Inflammatory macrophage treated with lipopolysaccharide for 1 hour (primary cell): Measurements from ENCODE around the gene LEF1.

Experiments used
- DNase-seq, 2 donors: peaks; one replicate each; pipeline ENCODE4 v3.0.0-alpha.2; 2020 to 2022

LEF1 gene

DNA sequence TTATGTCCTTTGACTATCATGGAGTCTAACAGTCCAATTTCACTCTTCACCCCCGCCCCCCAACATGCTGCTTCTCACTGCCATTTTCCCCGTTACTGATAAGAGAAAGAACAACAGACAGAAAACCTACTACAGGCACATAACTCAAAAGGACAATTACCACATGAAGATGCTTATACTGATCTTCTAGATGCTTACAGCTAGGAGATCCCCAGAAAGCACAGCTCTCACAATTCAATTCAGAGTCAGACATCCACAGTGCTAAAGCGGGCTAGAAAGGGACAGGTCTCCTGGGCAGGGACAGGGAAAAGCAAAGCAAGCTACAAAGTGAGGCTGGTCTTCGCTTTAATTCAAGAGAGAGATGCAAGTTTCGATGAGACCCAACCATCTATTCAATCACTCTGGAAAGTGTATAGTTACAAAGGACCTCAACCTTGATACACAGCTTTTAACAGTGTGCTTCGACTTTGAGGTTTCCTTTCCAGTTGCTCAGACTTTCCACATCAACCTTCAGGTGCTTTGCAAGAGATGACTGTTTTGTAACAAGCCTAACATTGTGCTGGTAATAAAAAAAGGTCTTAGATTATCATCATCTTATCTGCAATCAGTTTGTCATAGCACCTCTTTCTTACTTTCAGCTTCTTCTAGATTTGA, 60.9 kb downstream of the LEF1 start:
- no peak for DNase-seq

GRCh38 chr4:108107101-108107500, 61.6 kb downstream of the LEF1 start:
- no peak for DNase-seq

DNA sequence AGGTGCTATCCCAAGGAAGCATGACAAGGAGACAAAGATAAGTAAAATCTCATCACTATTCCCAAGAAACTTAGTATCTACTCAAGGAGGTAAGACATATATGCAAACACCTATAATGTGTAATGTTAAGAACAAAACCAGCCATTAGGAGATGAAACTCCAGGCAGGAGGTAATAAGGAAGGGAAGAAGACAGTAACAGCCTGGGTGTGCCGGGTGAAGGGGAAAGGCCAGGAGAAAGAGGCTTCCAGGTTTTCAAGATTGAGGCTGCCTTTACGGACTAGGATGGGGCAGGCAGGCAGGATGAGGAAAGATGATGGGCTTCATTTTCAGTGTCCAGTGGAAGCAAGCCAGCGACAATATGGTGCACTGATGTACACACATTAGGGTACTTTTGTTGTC, 62.5 kb downstream of the LEF1 start:
- DNase-seq: no peak

- no peak for DNase-seq
Measured at GRCh38 chr4:108103099-108103862, 65.5 kb downstream of the LEF1 start.

GRCh38 chr4:108100827-108101226, 67.9 kb downstream of the LEF1 start:
- DNase-seq: no peak

- no peak for DNase-seq
Measured at GRCh38 chr4:108099838-108100237, 68.9 kb downstream of the LEF1 start.

DNA sequence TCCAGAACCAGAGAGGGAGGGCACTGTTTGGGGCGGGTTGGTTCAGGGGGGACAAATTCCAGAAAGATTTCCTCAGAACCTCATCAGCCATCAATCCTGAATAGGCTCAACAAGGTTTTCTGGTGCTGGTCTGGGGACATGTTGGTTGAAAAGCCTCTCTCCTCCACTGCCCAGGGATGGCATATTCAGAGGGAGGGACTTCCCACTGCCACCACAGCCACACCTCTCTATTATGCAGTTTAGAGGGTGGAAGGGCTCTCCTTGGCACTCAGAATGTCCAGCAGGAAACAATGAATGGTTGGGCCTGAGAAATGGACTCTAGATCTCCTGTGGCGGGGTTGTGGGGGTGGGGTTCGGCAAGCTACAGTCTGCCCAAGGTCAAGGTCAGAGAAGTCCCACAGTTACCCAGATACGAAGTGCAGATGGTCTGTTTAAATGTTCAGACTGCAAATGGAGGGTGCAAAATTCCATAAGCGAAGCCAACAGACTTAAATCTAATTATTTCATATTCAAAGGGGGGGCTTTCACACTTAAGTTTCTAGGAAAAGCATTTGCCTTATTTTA, 70.7 kb downstream of the LEF1 start:
- no peak for DNase-seq

DNA sequence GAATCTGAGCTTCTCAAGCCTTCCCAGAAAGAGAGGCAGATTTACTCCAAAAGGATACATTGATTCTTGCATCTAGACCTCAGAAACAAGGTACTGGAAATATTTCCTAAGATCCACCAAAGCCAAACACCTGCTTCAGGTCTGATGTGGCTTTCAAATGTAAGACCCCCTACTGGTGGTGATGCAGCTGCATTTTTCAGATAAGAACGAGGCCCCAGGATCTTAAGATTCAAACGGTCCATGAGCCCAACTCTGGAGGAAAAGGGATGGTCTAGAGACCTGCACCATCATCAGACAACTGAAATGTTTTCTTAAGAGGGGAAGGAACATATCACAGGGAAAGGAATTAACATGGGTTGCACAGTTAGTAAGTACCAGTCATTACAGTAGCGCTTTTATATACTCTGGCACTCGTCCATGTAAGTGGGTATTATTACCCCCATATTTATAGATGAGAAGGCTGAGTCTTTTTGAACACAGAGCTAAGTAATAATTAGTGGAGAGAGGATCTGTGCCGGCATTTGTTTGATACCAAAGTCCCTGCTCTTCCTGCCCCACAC, 73.7 kb downstream of the LEF1 start:
- DNase-seq: no peak

DNA sequence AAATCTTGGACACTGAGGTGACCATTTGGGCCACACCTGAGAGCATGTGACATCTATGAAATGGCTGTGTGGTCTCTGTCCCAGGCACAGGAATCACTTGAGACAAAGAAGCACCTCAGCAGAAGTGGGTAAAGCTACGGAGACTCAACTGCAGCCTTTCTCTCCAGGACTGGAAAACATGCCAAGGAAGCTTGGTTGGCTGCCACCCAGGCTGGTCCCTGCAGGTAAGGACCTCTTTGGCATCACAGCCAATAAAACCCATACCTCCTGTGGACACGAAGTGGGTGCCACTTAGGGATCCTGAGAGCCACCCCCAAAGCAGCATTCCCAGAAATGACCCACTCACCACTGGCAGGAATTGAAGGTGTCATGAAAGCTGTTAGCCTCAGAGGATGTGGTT, 74.6 kb downstream of the LEF1 start:
- no peak for DNase-seq

DNA sequence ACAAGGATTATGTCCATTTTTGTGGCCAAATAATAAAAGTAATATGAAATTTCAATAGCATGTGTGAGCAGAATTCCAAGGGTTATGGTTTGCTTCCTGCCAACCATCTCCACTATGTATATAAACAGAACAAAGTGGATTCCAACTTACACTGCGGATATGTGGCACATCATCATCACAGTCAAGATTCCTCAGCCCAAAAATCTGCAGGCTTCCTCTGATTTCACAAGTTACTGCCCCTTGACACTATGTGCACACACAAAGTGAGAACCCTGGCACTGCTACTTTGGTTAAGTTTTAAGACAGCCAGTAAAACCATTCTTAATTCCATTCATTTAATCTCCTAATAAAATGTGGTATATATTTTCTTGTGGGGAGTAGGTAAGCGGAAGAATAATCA, 76.4 kb downstream of the LEF1 start:
- DNase-seq: no peak

DNA sequence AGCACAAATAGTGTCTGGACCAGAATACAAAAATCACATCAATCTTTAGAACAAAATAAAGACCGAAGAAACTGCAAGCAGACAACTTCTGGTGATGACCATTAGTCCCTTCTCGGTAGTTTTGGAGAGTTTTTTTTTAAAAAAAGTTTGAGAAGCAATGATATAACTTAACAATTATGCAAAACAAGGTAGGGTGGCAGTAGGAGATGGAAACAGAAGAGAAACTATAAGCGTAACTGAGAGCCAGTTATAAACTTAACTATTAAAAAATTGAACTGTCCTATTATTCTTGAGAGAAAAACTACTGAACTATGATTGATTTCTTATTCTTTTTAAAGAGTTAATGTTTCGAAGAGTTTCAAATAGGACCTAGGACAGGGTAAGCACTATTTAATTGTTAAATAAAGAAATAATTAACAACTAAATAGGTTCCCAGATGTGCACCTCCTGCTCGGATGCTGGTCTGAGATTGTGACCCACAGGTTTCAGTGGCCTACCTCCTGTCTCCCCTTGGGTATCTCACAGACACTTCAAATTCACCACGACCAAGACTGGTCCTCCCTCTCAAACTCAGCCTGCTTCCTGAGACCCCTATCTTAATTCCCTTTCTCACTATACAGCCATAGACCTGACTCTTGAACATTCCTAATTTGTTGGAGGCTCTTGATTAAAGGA, 81.3 kb downstream of the LEF1 start:
- no peak for DNase-seq

DNA sequence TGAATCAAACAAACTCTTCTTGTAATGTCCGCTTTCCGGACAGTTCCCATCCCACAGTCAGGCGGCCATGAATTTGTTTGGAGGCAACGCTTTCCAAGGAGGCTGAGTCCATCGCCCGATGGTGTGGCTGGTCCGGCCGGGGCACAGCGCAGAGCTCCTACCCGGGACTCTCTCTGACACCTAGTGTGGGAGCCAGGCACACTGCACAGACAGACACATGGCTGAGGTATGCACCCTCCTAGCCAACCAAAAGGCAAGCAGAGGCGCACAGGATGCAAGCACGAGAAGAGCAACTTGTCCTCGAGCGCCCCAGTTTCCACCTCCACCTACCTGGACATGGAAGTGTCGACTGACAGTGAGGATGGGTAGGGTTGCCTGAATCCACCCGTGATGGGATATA, 87.5 kb downstream of the LEF1 start:
- DNase-seq: no peak

- DNase-seq: no peak
Measured at GRCh38 chr4:108080747-108081146, 88.0 kb downstream of the LEF1 start.

DNA sequence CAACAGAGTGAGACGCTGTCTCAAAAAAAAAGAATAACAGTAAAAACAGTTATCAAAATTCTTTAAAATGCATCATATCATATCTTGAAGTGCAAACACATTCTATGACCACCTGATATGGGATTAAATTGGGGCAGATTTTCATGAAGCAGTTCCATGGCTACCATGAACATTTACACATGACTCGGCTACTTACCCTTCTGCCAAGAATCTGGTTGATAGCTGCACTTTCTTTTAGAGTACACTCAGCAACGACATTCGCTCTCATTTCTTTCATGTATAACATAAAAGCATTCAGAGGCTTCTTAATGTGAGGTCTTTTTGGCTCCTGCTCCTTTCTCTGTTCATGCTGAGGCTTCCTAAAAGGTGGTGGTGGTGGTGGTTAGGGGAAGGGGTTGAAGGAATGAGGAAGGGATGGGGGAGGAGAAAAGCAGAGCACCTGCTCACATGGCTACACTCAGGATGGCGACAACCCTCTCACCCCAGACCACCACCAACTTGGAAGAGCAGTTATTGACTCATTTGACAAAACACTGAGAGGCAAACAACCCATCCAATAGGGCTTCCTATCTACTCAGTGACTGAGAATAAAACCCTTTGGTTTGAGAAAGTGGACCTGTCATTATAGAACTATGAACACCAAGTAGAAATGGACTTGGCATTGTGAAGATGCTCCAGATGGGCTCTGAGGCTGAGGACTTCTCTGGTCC, 90.6 kb downstream of the LEF1 start:
- no peak for DNase-seq

- no peak for DNase-seq
Measured at GRCh38 chr4:108072300-108072699, 96.4 kb downstream of the LEF1 start.

DNA sequence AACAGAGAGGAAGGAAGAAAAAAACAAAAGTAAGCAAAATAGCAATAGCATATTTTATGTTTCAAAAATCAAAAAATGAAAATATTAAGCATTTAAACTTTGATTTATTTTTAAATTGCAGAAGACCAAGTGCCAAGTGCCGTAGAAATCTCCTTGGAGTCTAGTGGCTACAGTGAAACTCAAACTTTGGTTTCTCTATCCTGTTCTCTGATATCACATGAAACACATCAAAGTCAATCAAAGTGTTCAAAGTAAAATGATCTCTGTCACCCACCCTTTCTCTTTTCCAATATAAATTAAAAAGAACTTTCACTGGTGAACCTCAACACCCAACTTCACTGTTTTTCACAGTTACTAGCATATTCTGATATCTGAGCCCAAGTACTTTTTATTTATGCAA, 98.0 kb downstream of the LEF1 start:
- no peak for DNase-seq

DNA sequence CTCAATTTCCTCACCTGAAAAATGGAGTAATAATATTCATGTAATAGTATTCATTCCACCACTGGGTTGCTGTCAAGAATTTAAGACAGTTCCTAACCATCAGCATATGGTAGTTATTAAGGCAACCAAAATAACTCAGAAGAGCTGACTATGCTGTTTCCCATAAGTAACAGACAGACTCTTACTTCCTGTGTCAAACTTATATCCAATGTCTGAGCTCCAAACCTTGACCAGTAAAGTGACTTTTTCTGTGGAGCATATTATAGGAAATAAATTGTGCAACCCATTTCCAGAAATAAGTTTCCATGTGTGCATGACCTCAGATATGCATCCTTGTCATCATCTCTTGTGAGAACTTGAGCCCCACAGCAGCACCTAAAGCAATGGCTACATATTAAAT, 100.3 kb downstream of the LEF1 start:
- DNase-seq: no peak

DNA sequence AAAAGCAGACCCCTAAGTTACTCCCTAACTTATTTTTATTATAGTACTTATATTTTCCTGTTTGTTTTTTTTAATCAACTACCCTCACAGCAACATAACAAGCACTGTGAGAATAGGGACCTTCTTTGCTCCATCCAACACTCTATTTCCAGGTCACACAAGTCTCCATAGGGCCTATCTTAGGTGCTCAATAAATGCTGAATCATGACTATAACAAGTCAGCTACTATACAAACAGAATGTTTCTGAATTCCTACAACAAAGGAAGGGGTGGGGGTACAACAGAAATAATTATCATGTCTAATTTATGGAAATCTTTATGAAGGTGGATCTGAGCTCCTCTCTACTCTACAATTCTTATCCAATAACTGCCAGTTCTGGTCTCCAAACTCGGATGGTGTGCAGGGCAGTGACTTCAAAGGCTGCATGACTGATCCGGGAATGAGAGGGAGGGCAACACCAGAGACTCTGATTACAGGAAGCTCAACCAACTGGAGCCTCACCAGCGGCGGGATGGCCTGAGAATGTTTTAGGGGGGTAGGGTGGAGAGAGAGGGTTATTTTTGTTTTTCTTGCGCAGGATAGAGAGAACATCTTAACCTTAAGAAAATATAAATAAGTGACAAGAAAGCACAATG, 107.9 kb downstream of the LEF1 start:
- DNase-seq: no peak

- DNase-seq: peak in 1 of 2 donors; percentile 0
Measured at GRCh38 chr4:108060164-108060563, 108.6 kb downstream of the LEF1 start.

DNA sequence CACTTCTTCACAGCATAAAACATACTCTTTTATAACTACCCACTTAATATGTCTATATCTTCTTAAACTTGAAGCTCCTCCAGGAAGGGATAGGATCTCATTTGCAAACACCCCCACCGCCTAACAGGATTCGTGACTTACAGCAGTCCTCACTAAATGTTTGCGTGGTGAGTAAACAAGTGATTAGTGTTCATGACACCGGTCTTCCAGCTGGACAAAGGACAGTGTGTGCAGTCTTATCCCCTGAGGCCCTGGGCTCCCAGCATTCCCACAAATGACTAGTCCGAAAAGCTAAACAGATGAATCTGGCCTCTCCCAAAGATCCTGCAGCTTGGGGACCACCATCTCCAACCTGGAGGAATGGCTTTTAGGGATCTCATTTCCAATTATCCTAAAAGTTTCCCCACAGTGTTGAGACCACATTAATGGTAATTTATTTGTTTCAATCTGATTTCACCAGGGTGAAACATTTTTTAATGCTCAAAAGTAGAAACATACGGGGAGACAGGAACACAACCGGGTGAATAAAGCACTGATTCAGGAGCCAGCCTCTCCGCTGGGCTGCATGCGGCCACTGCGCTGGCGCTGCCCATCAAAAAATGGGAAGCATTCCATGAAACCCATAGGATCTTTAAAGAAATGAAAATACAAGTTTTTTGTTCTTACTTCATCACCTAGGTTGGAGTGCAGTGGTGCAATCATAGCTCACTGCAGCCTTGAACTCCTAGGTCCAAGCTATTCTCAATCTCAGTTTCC, 109.9 kb downstream of the LEF1 start:
- no peak for DNase-seq

DNA sequence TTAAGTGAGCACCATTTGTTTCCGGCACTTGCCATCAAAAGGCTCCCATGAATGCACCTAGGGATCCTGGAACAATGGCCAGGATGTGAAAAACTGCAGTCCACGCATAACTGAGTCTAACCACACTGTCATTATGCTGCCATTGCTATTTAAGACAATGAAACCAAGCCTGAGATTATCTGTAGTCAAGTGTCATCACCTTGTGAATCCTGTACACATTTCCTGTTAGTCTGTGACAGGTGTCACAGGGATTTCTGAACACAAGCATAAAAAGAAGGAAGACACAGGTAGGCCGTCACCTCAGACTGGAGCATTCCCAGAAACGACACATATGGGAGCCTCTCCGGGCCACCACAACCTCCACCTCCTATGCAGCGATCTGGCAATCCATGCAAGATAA, 112.3 kb downstream of the LEF1 start:
- DNase-seq: no peak

GRCh38 chr4:108055787-108056186, 112.9 kb downstream of the LEF1 start:
- no peak for DNase-seq
